NCI-H1048 (cell line): ENCODE results near the gene UBAP1.
A peak's percentile ranks its signal among the peaks of the same experiment; 100 is the strongest.
"Not testable (repeated sequence)": the region's sequence is repeated elsewhere in the genome, so short reads cannot be mapped to it uniquely, and the experiment has no call there.

ENCODE experiments used
- DNase-seq: peaks from one replicate; lab custom pipeline; 2025; lab: John Stamatoyannopoulos, UW

UBAP1 gene

GRCh38 chr9:34179213-34180136, 632 bp downstream of the UBAP1 start:
- DNase-seq, result no peak

DNA sequence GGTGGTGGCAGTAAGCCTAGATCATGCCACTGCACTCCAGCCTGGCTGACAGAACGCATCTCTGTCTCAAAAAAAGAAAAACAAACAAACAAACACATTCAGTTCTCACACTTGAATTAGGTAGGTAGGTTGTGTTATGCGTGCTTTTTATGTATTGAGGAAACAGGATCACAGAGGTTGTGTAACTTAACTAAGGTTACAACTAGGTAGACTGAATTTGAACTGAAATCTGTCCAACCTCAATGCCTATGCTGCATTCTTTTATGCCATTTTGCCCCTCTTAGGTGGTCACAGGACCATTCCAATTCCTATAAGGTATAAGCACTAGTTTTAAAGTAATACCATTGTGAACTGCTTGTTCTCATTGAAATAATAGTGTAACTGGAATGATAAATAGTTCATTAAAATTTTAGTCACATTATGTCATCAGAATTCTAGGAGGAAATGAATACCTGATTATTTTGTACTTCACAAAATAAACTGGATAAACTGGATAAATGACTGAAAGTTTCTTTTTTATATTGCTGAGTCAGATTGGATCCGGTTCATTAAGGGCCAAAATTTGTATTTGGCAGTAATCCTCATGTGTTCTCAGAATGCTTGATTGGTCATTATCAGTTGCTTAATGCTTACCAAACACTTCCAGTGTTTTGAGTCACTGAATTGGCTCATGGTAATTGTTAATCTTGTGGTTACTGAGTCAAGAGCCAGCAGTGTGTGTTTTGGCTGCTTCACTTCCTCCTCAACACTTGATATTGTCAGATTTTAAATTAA, 7.1 kb downstream of the UBAP1 start:
- peak; percentile 40 for DNase-seq

DNA sequence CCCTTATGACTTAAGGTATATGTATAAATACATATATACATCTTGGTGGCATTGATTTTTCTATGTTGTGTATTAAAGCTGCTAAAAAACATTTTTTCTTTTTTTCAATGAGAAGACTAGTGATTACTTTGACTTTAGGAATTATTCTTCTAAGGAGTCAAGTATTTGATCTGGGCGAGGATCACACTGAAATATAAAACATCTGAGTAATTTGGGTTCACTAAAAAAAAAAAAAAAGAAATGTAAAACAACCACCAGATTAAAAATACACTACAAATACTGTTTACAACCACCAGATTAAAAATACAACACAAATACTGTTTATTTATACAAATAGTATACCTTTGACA, 9.0 kb downstream of the UBAP1 start:
- no peak for DNase-seq

- DNase-seq, result no peak
Observed at GRCh38 chr9:34190996-34191892, 12.4 kb downstream of the UBAP1 start.

- no peak for DNase-seq
Observed at GRCh38 chr9:34195143-34195542, 16.3 kb downstream of the UBAP1 start.

DNA sequence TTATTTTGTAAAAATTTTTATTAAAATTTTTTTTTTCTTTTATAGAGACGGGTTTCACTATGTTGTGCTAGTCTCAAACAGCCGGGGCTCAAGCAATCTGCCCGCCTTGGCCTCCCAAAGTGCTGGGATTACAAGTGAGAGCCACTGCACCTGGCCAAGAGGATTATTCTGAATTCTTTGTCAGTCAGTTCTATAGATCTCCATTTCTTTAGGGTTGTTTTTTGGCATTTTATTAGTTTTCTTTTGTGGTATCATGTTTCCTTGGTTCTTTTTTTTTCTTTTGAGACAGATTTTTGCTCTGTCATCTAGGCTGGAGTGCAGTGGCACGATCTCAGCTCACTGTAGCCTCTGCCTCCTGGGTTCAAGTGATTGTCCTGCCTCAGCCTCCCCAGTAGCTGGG, 18.4 kb downstream of the UBAP1 start:
- not testable (repeated sequence) for DNase-seq

GRCh38 chr9:34197756-34198711, 19.2 kb downstream of the UBAP1 start:
- DNase-seq, result peak; percentile 46

DNA sequence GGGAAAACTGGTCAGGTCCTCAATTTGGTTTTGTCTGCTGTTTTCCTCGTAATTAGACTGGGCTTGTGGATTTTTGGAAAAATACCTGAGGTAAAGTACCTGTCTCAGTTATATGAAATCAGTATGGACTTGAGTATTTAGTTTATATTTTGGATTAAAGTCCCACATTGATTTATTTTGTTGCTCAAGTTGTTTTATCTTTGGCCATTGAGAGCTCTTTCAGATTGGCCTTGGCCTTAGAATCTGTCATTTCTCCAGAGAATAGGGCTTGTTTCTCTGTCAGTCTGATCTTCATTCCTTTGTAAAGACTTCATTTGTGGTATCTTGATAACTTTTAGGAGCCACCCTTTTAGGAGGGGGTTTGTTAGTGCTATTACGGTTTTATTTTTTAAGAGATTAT, 21.2 kb downstream of the UBAP1 start:
- DNase-seq, result no peak

DNA sequence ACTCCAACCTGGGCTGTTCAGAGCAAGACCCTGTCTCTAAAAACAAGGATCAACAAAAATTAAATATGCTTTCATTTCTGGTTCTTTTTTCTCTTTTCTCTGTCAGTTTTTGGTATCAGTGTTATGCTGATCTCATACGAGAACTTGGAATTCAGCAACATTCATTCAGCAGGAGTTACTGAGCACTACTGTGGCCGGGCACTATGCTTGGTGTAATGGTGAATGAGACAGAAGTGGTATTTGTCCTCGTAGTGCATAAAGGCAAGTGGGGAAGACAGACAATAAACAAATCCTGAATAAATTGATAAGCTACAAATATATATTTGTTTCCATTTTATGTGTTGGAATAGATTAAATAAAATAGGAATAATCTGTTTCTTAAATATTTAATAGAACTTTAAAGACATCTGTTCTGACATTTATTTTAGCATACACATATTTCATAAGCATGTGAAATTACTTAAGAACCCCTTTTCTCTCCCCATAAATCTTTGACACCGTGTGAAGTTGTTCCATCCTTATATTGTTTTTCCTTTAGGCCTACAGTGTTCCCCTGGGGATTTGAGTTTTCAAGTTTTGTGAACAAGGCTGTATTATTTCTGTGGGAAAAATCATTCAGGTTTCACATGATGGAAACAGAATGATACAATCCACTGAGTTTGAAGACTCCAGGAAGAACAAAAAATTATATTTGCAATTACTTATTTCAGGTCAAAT, 24.6 kb downstream of the UBAP1 start:
- no peak for DNase-seq

- DNase-seq, result no peak
Observed at GRCh38 chr9:34203992-34204635, 25.3 kb downstream of the UBAP1 start.

- DNase-seq, result no peak
Observed at GRCh38 chr9:34205102-34205501, 26.3 kb downstream of the UBAP1 start.

- DNase-seq, result no peak
Observed at GRCh38 chr9:34206561-34206960, 27.7 kb downstream of the UBAP1 start.

- DNase-seq, result no peak
Observed at GRCh38 chr9:34211395-34211794, 32.6 kb downstream of the UBAP1 start.

DNA sequence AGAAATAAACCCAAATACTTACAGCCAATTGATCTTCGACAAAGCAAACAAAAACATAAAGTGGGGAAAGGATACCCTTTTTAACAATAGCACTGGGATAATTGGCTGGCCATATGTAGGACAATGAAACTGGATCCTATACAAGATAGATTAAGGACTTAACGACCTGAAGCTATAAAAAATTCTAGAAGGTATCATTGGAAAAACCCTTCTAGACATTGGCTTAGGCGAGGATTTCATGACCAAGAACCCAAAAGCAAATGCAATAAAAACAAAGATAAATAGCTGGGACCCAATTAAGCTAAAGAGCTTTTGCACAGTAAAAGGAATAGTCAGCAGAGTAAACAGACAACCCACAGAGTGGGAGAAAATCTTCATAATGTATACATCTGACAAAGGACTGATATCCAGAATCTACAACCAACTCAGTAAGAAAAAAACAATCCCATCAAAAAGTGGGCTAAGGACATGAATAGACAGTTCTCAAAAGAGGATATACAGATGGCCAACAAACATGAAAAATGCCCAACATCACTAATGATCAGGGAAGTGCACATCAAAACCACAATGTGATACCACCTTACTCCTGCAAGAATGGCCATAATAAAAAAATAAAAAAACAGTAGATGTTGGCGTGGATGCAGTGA, 35.6 kb downstream of the UBAP1 start:
- DNase-seq, result not testable (repeated sequence)

DNA sequence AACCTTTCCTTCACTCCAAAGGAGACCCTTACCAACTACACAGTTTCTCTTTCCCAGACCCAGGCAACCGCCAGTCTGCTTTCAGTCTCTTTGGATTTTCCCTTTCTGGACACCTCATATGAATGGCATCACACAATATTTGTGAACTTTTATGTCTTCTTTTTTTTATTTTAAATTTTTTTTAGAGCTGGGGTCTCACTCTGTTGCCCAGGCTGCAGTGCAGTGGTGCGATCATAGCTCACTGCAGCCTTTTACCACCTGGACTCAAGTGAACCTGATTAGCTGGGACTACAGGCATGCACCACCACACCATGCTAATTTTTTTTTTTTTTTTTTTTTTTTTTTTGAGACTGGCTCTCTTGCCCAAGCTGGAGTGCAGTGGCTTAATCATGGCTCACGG, 37.5 kb downstream of the UBAP1 start:
- DNase-seq, result no peak

GRCh38 chr9:34217015-34217414, 38.2 kb downstream of the UBAP1 start:
- not testable (repeated sequence) for DNase-seq

- no peak for DNase-seq
Observed at GRCh38 chr9:34218446-34218845, 39.6 kb downstream of the UBAP1 start.

DNA sequence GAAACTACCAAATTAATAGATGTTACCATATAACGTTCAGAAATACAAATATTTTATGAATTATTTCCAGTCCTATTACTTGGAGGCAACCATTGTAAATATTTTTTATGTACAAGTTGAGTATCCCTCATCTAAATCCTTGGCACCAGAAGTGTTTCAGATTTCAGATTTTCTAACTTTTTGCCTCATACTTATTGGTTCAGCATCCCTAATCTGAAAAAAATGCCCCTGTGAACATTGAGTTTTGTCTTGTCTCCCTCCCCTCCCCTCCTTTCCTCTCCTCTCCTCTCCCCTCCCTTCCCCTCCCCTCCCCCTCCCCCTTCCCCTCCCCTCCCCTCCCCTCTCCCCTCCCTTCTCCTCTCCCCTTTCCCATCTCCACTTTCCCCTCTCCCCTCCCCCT, 40.6 kb downstream of the UBAP1 start:
- DNase-seq, result no peak

GRCh38 chr9:34220218-34220617, 41.4 kb downstream of the UBAP1 start:
- no peak for DNase-seq
